HuH-7 (cell line): ENCODE data around the gene CYB561D2.

Experiments
- DNase-seq: peaks from one replicate; pipeline ENCODE4 v3.0.0; 2011; ENCODE audit warnings: low spot score

CYB561D2 gene

DNA sequence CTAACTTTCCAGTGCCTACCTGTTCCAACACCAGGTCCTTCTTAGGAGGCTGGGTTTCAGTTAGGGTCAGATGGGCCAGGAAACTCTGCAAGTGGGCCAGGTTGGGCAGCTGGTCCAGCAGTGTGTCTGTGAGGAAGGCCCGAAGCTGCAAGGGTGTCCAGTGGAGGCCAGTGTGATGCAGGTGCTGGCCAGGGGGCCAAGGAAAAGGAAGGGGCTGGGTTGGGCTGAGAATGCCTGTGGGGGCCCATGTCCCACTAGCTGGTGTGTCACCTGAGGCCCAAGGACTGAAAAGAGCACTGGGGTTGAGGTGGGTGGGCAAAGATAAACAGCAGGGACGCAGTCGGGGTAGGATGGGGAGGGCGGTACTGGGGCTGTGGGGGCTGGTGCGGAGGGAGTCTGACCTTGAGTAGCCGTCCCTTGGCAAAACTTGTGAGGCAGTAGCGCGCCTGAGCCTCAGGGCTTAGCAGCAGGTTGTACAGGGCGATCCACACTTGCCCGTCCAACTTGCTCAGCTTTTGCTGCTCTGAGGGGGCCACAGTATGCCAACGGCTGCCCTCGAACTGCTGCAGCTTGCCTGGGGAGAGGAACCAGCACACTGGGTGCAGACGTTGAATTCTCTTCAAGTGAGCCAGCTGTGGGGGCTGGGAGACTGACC is 8.5 kb upstream of the CYB561D2 start:
- DNase-seq = no peak

GRCh38 chr3:50342813-50343633 is 7.6 kb upstream of the CYB561D2 start:
- no peak for DNase-seq

- DNase-seq = no peak
These were observed 5.7 kb upstream of the CYB561D2 start for GRCh38 chr3:50345008-50345407.

DNA sequence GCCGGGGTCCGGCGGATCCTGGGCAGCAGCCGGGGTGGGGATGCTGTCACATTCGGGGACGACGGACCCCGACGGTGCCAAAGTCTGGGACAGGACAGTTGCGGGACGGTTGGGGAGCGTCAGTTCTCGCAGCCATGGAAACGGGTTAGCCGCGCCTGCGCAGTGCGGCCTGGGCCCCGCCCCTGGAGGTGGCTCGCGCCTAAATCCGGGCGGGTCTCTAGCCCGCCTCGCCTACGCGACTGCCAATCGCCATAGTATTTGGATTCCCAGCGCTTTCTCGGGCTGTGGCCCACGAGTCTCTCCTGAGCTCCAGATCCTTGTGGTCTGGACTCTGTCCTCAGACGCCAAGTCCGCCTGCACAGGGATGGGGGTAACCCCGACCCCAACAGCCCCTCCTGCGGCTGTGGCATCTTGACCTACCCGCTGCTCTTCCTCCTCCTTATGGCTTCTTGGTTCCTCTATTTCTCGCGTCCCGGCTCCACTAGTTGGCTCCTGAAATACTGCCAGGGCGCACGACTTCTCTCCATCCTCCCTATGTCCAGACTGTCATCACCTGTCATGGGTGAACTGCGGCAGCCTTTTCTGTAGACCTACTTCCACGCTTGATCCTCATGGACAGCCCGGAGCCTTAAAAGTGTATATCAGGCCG is 5.0 kb upstream of the CYB561D2 start, which contains the start of gene ZMYND10:
ZMYND10 (minus strand) TSS at position 147 of the 649 bp plus-strand sequence. CDS start 153 bp downstream, outside the sequence.
- DNase-seq = no peak

GRCh38 chr3:50347187-50347813 is 3.4 kb upstream of the CYB561D2 start:
- peak; percentile 76 for DNase-seq

- DNase-seq = no peak
These were observed 492 bp upstream of the CYB561D2 start for GRCh38 chr3:50350213-50350526.

DNA sequence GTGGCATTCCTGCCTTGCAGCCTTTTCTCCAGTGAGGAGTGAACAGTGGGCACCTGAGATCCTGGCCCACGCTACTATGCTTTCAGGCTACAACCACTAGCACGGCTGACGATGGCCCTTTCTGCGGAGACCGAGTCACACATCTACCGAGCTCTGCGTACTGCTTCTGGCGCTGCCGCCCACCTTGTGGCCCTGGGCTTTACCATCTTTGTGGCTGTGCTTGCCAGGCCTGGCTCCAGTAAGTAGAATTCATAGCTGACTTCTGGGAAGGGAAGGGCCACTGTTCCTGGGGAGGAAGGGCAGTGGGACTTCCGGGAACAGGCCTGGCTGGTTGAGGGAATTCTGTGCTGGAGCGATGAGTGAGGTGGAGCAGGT is 648 bp downstream of the CYB561D2 start:
- DNase-seq = no peak

DNA sequence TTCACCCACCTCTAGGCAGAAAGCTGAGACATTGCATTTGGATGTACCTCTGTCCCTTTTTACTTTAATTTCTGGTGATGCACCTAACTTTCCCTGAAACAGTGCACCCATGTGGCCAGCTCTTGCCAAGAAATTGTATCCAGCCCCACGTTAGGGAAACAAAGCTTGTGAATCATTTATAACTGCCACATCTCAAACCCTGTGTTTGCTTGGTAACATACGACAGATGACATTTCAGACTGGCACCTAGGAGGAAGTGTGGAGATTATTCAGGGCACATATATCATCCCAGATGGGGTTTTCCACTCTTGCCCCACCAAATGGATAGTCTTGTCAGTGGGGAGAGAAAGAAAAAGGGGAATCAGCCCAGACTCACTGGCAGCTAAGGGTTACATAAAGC is 2.1 kb downstream of the CYB561D2 start:
- no peak for DNase-seq

DNA sequence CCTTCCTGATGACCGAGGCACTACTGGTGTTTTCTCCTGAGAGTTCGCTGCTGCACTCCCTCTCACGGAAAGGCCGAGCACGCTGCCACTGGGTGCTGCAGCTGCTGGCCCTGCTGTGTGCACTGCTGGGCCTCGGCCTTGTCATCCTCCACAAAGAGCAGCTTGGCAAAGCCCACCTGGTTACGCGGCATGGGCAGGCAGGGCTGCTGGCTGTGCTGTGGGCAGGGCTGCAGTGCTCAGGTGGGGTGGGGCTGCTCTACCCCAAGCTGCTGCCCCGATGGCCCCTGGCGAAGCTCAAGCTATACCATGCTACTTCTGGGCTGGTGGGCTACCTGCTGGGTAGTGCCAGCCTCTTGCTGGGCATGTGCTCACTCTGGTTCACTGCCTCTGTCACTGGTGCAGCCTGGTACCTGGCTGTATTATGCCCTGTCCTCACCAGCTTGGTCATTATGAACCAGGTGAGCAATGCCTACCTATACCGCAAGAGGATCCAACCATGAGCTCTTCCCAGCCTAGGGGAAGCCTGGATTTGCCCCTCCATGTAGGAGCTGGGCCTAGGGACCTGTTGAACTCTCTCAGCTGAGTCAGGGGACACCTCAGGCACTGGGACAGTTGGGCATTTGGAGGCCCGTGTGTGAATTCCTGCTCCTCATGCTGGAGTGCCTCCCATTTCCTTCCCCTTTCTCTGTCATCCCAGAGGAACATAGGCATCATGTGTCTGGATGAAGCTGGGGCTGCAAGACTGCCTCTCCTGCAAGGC is 2.8 kb downstream of the CYB561D2 start:
- no peak for DNase-seq

DNA sequence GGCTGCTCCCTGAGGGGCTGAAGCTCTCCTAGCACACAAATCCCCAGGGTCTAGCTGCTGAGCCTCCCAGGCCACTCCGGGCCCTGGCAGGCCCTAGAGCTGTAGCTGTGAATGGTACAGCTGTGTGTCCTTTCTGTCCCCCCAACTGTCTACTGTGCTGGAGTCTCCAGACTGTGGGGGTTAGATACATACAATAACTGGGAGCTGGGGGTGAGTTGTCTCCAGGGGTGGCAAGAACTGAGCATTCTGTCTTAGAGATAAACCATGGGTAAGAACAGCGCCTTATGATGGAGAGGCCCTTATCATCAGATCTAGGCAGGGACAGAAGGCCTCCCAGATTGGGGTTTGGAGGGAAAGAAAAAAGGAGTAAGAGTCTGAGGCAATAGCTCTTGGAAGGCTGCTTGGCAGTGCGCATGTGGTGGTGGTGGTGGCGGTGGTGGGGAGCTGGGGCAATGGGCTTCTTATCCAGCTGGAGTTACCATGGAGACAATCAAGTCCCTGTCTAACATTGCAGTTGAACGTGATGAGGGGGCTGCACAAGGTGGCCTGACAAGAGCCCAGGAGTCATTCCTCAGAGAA is 3.6 kb downstream of the CYB561D2 start:
- no peak for DNase-seq

- no peak for DNase-seq
These were observed 4.2 kb downstream of the CYB561D2 start for GRCh38 chr3:50354850-50355249.

- DNase-seq = no peak
These were observed 5.3 kb downstream of the CYB561D2 start for GRCh38 chr3:50355829-50356552.

DNA sequence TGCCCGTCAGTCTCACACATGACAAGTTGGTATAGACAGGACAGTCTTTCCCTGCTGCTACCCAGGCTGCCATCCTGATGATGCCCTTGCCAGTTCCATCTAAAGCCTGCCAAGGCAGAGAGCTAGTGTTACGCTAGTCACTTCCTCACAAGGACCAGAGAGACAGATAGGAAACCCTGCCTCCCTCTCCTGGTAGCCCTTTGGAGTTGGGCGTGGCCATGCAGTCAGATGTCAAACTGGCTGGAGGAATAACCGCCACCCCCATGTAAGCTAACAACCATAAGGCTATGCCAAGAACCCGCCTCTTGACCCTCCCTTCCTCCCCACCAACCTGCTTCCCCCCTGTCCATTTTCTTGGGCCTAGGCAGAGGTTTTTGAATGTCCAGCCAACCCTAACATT is 5.9 kb downstream of the CYB561D2 start:
- DNase-seq = no peak

DNA sequence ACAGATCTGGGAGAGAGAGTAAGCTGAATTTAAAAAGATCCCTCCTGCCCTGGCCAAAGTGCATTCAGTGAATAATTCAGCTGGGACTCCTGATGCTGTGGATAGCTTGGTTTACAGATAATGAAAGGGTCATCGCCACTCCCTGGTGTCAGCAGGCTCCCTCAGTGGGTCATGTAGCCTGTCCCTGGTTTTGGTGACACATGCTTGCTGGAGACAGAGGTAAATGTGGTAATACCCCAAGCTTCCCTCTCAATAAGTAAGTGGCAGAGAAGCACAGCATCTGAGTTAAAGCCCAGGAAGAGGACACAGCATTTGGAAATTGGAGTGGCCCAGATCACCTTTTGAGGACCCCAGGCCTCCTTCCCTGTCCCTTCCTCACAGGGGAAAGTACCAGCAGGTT is 6.8 kb downstream of the CYB561D2 start:
- no peak for DNase-seq

DNA sequence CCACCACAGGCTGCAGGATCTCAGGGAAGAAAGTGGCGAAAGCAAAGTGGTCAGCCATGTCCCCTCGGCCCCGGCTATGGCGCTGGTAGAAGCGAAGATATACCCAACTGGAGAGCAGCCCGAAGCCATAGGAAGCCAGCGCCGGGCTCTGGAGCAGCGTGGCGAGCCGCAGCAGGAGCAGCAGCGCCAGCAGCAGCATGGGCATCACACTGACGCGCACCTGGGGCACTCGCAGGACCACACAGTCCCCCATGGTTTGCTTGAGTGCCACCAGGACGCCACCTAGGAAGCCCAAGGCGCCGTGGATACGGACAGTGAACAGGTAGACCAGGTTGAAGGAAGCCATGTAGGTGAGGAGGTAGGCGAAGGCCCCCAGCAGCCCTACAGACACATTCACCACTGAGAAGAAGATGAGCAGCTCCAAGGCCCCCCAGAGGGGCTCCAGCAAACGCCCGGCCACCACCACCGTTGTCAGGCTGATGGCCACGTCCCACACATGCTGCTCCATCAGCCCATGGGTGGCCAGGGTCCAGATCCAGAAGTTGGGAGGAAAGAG is 7.8 kb downstream of the CYB561D2 start:
- DNase-seq = no peak

- DNase-seq = peak; percentile 98
These were observed 8.5 kb downstream of the CYB561D2 start, which contains the start of gene TMEM115 for GRCh38 chr3:50358911-50359759. Gene TMEM115, minus strand, starts transcription at chr3:50359521. Its CDS starts 458 bp downstream, at chr3:50359063.

GRCh38 chr3:50359760-50360110 is 9.1 kb downstream of the CYB561D2 start:
- DNase-seq = no peak

DNA sequence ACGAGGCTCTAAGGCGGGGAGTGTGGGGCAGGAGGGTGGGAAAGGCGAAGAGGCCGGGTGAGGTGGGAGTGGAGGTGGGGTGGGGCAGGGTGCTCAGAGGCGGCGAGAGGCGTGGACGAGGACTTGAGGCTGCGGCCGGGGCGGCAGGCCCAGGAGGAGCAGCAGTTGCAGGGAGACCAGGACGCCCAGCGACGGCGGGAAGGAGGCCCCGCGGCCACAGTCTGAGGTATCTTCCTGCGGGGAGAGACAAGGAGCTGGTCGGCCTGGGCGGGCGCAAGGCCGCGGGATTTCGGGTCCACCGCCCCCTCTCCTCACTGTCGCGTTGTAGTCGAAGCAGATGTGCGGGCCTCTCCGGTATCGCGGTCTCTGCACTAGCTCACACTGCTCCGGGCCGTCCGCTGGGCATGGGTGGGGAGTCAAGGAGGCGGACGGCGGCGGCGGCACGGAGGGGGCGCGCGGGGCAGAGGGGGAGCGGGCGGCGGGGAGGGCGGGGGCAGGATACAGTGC is 14.0 kb downstream of the CYB561D2 start:
- DNase-seq = no peak

DNA sequence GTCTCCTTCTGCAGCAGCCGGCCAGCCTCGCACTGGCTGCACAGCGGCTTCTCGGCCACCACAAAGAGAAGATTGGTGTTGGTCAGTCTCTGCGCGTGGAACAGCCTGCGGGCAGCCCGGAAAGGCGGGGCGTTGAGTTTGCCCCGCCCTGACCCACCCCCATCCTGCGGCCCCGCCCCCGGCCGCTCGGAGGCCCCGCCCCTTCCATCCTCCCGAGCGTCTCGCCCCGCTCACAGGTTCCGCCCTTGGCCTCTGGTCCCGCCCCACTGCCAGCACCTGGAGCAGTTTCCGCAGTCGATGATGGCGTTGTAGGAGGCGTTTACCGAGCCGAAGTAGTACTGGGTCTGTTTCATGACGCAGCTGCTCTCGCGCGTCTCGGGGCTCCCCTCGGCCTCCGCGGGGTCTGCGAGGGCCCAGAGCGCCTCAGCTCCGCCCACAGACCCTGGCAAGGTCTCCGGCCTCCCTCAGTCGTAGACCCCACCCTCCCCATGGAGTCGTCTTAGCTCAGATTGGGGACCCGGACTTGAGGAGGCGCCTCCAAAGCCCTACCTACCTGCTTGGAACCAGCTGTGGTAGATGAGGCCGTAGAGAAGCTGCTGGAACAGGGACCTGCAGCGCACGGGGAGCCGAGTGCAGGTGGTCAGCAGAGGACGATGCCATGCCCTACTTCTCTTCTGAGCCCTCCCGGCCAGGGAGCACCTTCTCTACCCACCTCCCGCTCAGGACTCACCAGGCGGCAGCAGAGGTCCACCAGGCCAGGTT is 14.6 kb downstream of the CYB561D2 start:
- peak; percentile 85 for DNase-seq
